IMR-90 (cell line): ENCODE measurements around the gene PLD6. TPM values are rescaled to one million over a fixed set of nuclear protein-coding genes. Genes with fewer than 3 reads are reported as not detected.

ENCODE experiments used
- ATAC-seq: fragments of 200-7000 bp; cut with Tn5 transposase; 2 replicates; pipeline ENCODE4 v1.9.1; 2020; ENCODE audit warnings: low read depth, mild to moderate bottlenecking, moderate library complexity
- BruUV-seq: library from RNA; stranded (reverse); fragments of 400-500 nt; replicated peaks from 2 replicates; lab custom pipeline; 2021; lab: Mats Ljungman, UMichigan
- CTCF ChIA-PET: fragments of 300-600 bp; formaldehyde crosslinking; extraction: SDS; loops from one replicate; lab custom pipeline; 2021; ENCODE audit warnings: antibody characterized with exemption; lab: Yijun Ruan, JAX
- POLR2A ChIA-PET: fragments of 300-600 bp; sonication (Branson Sonifier 250); formaldehyde crosslinking; loops from one replicate; lab custom pipeline; 2022; ENCODE audit warnings: antibody characterized with exemption; ENCODE audit not compliant: unreplicated experiment; lab: Charles Lee
- DNase-seq: peaks from one replicate; pipeline ENCODE4 v3.0.0; 2013
- H2AFZ ChIP-seq: replicated peaks from 2 replicates; pipeline ENCODE3; 2013; ENCODE audit warnings: low read length, mild to moderate bottlenecking; ENCODE audit not compliant: poor library complexity
- H2AK5ac ChIP-seq: 2 replicates; pipeline ENCODE4 v1.6.1; 2013; ENCODE audit warnings: low read depth, low read length, inconsistent platforms
- H2AK9ac ChIP-seq: replicated peaks from 2 replicates; pipeline ENCODE3; 2013; ENCODE audit warnings: mild to moderate bottlenecking, low read depth, low read length, moderate library complexity; ENCODE audit not compliant: poor library complexity
- H2BK120ac ChIP-seq: 2 replicates; pipeline ENCODE4 v1.6.1; 2013; ENCODE audit warnings: low read depth, low read length, inconsistent platforms
- H2BK15ac ChIP-seq: 3 replicates; pipeline ENCODE4 v1.6.1; 2013; ENCODE audit warnings: low read depth, low read length, inconsistent platforms
- H2BK20ac ChIP-seq: 2 replicates; pipeline ENCODE4 v1.6.1; 2013; ENCODE audit warnings: low read depth, mild to moderate bottlenecking, inconsistent platforms, low read length, moderate library complexity
- H2BK5ac ChIP-seq: 2 replicates; pipeline ENCODE4 v1.6.1; 2013; ENCODE audit warnings: mild to moderate bottlenecking, low read depth, low read length, inconsistent platforms; ENCODE audit not compliant: poor library complexity, severe bottlenecking
- H3K14ac ChIP-seq: replicated peaks from 2 replicates; pipeline ENCODE4 v1.6.1; 2013; ENCODE audit warnings: low read depth, low read length, inconsistent platforms
- H3K18ac ChIP-seq: 2 replicates; pipeline ENCODE4 v1.6.1; 2013; ENCODE audit warnings: low read depth, low read length, control low read depth
- H3K23ac ChIP-seq: 2 replicates; pipeline ENCODE4 v1.6.1; 2013; ENCODE audit warnings: low read depth, low read length, inconsistent platforms
- H3K27ac ChIP-seq: 2 replicates; pipeline ENCODE4 v1.5.1; 2013; ENCODE audit warnings: mild to moderate bottlenecking, control low read depth, low read length; ENCODE audit not compliant: insufficient read depth
- H3K27me3 ChIP-seq: 2 replicates; pipeline ENCODE4 v1.6.1; 2013; ENCODE audit warnings: low read length; ENCODE audit not compliant: control insufficient read depth, insufficient read depth
- H3K36me3 ChIP-seq: 2 replicates; pipeline ENCODE4 v1.6.1; 2013; ENCODE audit warnings: low read length, mixed read lengths; ENCODE audit not compliant: control insufficient read depth, insufficient read depth
- H3K4ac ChIP-seq: 2 replicates; pipeline ENCODE4 v1.6.1; 2013; ENCODE audit warnings: low read depth, low read length, inconsistent platforms
- H3K4me1 ChIP-seq: 2 replicates; pipeline ENCODE4 v1.6.1; 2013; ENCODE audit warnings: low read length, mixed read lengths; ENCODE audit not compliant: control insufficient read depth, insufficient read depth
- H3K4me2 ChIP-seq: 2 replicates; pipeline ENCODE4 v1.6.1; 2013; ENCODE audit warnings: low read depth, mild to moderate bottlenecking, control low read depth, low read length, moderate library complexity
- H3K4me3 ChIP-seq: 2 replicates; pipeline ENCODE4 v1.5.1; 2013; ENCODE audit warnings: low read depth, mild to moderate bottlenecking, control low read depth, low read length, moderate library complexity; ENCODE audit not compliant: insufficient read depth
- H3K56ac ChIP-seq: 2 replicates; pipeline ENCODE4 v1.6.1; 2013; ENCODE audit warnings: low read length, inconsistent platforms; ENCODE audit not compliant: insufficient read depth; ENCODE audit errors: extremely low read depth
- H3K79me1 ChIP-seq, 2 experiments: 2 replicates each; pipeline ENCODE4 v1.6.1; 2013; ENCODE audit warnings: low read length in 2 of 2, inconsistent platforms in 1 of 2, low read depth in 1 of 2
- H3K9ac ChIP-seq: 2 replicates; pipeline ENCODE4 v1.6.1; 2013; ENCODE audit warnings: low read depth, low read length, control low read depth
- H3K9me1 ChIP-seq: 2 replicates; pipeline ENCODE4 v1.6.1; 2013; ENCODE audit warnings: low read length, inconsistent platforms; ENCODE audit not compliant: insufficient read depth
- H3K9me3 ChIP-seq: 2 replicates; pipeline ENCODE4 v1.6.1; 2013; ENCODE audit warnings: low read length; ENCODE audit not compliant: control insufficient read depth, insufficient read depth
- H4K20me1 ChIP-seq: 2 replicates; pipeline ENCODE4 v1.6.1; 2013; ENCODE audit warnings: low read length, inconsistent platforms; ENCODE audit not compliant: insufficient read depth
- H4K5ac ChIP-seq: 2 replicates; pipeline ENCODE4 v1.6.1; 2013; ENCODE audit warnings: mild to moderate bottlenecking, low read depth, low read length, control low read depth
- H4K8ac ChIP-seq, 2 experiments: 2 replicates each; pipeline ENCODE4 v1.6.1; 2013; ENCODE audit warnings: low read depth in 2 of 2, low read length in 2 of 2, control low read depth in 1 of 2, inconsistent platforms in 1 of 2
- H4K91ac ChIP-seq: 2 replicates; pipeline ENCODE4 v1.6.1; 2013; ENCODE audit warnings: low read depth, low read length, inconsistent platforms; ENCODE audit not compliant: insufficient read depth
- BHLHE40 ChIP-seq: fragments of 150-350 bp; IDR thresholded peaks from 2 replicates; pipeline ENCODE4 v1.6.1; 2016; ENCODE audit warnings: mild to moderate bottlenecking, low read depth, low read length
- CEBPB ChIP-seq: IDR thresholded peaks from 2 replicates; pipeline ENCODE4 v1.6.1; 2012; ENCODE audit warnings: low read depth, low read length, improper control_type of control experiment
- FOS ChIP-seq: fragments of 150-350 bp; IDR thresholded peaks from 2 replicates; pipeline ENCODE4 v1.6.1; 2016; ENCODE audit warnings: low read depth, low read length
- MAZ ChIP-seq: IDR thresholded peaks from 2 replicates; pipeline ENCODE4 v1.6.1; 2012; ENCODE audit warnings: low read depth, mild to moderate bottlenecking, low read length, improper control_type of control experiment, moderate library complexity, borderline replicate concordance
- RCOR1 ChIP-seq: IDR thresholded peaks from 2 replicates; pipeline ENCODE4 v1.6.1; 2012; ENCODE audit warnings: mild to moderate bottlenecking, low read length, improper control_type of control experiment; ENCODE audit not compliant: insufficient replicate concordance
- WGBS, 2 experiments: methylation state at CpG; one replicate each; pipeline versions ENCODE4 v1.1.5 to v1.1.7; 2013; ENCODE audit warnings: missing lambda C conversion rate in 2 of 2; ENCODE audit not compliant: insufficient read length in 1 of 2; ENCODE audit errors: extremely low coverage in 2 of 2; 5-methylcytosine and 5-hydroxymethylcytosine counted together
- dilution Hi-C: fragments of 300-500 bp; cut with HindIII; formaldehyde crosslinking; loops from one replicate; pipeline ENCODE4 v1.14.3; 2018; ENCODE audit warnings: low sequenced_read_pairs; ENCODE audit not compliant: unreplicated experiment
- in situ Hi-C: fragments of 300-500 bp; cut with MboI; formaldehyde crosslinking; loops from 3 replicates; pipeline ENCODE4 v1.14.3; 2019; ENCODE audit warnings: low sequenced_read_pairs, inconsistent platforms, mixed read lengths
- intact Hi-C: fragments of 100-400 bp; cut with micrococcal nuclease; formaldehyde crosslinking; loops from 2 replicates; pipeline ENCODE4 v1.10.0; 2022
- polyA plus RNA-seq, 3 experiments: library from polyadenylated mRNA; depleted of rRNA; stranded (reverse); fragments of >200 nt; gene quantifications; 2 replicates each; pipeline ENCODE4 v1.2.3, GENCODE V29; 2012; ENCODE audit warnings: low replicate concordance in 1 of 3
- total RNA-seq: library from RNA; depleted of rRNA; stranded (reverse); fragments of >200 nt; gene quantifications from 2 replicates; pipeline ENCODE4 v1.2.3, GENCODE V29; 2012

PLD6 gene
- total and polyA plus RNA-seq, 2 of the 4 experiments (the other 2 are of a cell fraction) = 1.1 to 1.5 TPM

DNA sequence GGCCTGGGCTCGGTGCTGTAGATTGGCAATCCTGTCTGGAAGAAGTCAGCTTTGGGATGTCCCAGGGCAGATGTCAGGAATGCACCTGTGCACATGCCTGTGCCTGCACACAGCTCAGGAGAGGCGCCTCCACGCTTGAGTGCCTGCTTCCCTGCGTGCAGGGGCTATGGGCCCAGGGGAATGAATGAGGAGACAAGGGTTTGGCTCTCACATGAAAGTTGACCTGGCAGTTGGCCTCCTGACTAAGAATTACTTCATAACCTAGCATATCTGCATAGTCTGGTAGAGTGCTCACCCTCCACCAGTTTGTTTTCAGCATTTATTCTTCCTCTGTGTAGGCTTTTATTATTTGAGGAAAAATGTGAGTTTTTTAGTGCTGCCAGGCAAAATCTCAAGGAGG is 50.0 kb downstream of the PLD6 start:
- Histone ChIP-seq H3K4me2 (peak overlapping the region; percentile 24; the same call in 1 of the 2 replicates), H4K8ac (no peak overlapping the region), H3K4me3 (no peak overlapping the region), H4K20me1 (peaks cover 35% of the 10 kb centered on the region), H2AK9ac (peak overlapping the region; percentile 47), H3K79me1 (peaks cover 37 to 77% of the 10 kb centered on the region in 2 experiments), H3K36me3 (peaks cover 76% of the 10 kb centered on the region), H2BK20ac (no peak overlapping the region), H4K5ac (no peak overlapping the region), H3K56ac (no peak overlapping the region), H4K91ac (no peak overlapping the region), H2BK120ac (no peak overlapping the region), H3K4me1 (peaks cover 27% of the 10 kb centered on the region), H2BK15ac (no peak overlapping the region), H3K18ac (no peak overlapping the region), H3K27me3 (no peaks in the 10 kb centered on the region), H2AFZ (no peak overlapping the region), H3K23ac (no peak overlapping the region), H3K27ac (no peak overlapping the region; the same call in 1 of the 2 replicates), H2AK5ac (no peak overlapping the region), H3K14ac (no peak overlapping the region), H3K9me3 (no peaks in the 10 kb centered on the region), H3K9ac (no peak overlapping the region), H3K4ac (no peak overlapping the region), H2BK5ac (peak overlapping the region; percentile 31), H3K9me1 (peaks cover 33% of the 10 kb centered on the region)
- WGBS, 2 experiments = no CpG with 5 or more reads among the region's 4 CpGs
- intact Hi-C loops (no loop called here), in situ Hi-C loops (no loop called here), dilution Hi-C loops (no loop called here)
- DNase-seq = peak; percentile 86
- ChIA-PET CTCF (no interaction called here), POLR2A (no interaction called here)
- BruUV-seq = no TSS peak
- peak; percentile 65 for ATAC-seq
- TF ChIP-seq CEBPB (peak; percentile 62), FOS (peak; percentile 21; the same call in 1 of the 2 replicates), MAZ (peak; percentile 18; the same call in 1 of the 2 replicates), RCOR1 (no peak), BHLHE40 (peak; percentile 35; the same call in 1 of the 2 replicates)
